ENCODE results near the gene TRAPPC2L. TPM values are rescaled to one million over a fixed set of nuclear protein-coding genes. Genes with fewer than 3 reads are reported as not detected.
"Not testable (repeated sequence)": the region's sequence is repeated elsewhere in the genome, so short reads cannot be mapped to it uniquely, and the experiment has no call there.

The TRAPPC2L gene
- total RNA-seq, 3 donors from 2014 or later, result 32.1 to 37.8 (median 34.4) TPM

DNA sequence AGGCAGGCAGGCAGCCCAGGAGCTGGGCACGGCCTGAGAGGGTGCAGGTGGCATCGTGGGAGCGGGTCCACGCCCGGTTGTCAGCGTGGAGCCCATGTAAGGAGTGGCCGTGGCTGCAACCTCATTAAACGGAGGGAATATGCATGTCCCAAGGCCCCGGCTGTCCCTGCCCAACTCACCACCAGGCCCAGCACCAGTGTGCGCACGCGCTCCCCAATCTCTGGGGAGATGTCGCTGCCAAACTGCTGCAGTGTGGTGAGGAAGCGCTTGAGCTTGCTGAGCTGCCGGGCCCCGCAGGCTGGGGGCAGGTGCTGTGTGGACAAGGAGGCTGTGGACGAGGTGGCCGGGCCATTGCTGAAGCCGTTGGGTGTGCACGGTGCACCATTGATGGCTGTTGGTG lies 35.1 kb downstream of the TRAPPC2L start:
- intact Hi-C loops (cut with DNase I; ENCODE audit: low total_unique reads), result no loop called here
- no peaks in the 10 kb centered on the region for H3K36me3 ChIP-seq

DNA sequence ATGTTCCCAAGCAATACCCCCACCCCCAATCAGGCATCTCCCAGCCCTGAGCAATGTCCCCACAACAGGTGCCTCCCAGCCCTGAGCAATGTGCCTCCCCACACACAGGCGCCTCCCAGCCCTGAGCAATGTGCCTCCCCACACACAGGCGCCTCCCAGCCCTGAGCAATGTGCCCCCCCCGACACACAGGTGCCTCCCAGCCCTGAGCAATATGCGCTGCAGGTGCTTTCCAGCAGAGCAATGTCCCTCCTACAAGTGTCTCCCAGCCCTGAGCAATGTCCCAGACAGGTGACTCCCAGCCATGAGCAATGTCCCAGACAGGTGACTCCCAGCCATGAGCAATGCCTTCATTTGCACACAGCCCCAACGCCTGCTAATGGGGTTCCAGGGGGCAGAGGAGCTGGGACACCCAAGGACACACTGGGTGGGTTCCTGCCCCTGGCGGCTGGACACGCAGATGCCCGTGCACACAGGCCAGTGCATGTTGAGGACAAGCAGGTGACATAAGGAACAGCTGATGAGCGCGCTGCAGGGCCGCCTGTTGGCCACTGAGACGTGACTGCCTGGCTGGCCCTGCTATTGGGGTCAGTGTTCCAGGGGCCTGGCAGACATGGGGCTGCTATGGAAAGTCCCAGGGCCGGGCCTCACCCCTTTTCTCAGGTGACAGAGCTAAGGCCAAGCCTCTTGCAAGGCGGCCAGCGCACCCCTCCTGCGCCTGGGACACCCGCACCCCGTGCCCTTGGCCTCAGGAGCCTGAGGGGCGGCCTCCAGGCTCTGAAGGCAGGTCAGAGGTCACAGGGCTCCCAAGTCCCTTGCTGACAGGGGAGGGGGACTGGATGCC lies 36.4 kb downstream of the TRAPPC2L start:
- no peak overlapping the region for H3K27ac ChIP-seq
- no peak overlapping the region for H3K4me3 ChIP-seq
- no peaks in the 10 kb centered on the region for H3K36me3 ChIP-seq
- H3K9me3 ChIP-seq, result no peaks in the 10 kb centered on the region
- intact Hi-C loops (cut with DNase I; ENCODE audit: low total_unique reads), result no loop called here
- no peak for DNase-seq (ENCODE audit: low spot score in 2 of 2)
- H3K27me3 ChIP-seq, result no peaks in the 10 kb centered on the region
- TF ChIP-seq POLR2AphosphoS5 (IDR thresholded peaks at IDR 0.05) (no peak), POLR2A (IDR thresholded peaks at IDR 0.05) (no peak)
- TF ChIP-seq, protein P1, sequence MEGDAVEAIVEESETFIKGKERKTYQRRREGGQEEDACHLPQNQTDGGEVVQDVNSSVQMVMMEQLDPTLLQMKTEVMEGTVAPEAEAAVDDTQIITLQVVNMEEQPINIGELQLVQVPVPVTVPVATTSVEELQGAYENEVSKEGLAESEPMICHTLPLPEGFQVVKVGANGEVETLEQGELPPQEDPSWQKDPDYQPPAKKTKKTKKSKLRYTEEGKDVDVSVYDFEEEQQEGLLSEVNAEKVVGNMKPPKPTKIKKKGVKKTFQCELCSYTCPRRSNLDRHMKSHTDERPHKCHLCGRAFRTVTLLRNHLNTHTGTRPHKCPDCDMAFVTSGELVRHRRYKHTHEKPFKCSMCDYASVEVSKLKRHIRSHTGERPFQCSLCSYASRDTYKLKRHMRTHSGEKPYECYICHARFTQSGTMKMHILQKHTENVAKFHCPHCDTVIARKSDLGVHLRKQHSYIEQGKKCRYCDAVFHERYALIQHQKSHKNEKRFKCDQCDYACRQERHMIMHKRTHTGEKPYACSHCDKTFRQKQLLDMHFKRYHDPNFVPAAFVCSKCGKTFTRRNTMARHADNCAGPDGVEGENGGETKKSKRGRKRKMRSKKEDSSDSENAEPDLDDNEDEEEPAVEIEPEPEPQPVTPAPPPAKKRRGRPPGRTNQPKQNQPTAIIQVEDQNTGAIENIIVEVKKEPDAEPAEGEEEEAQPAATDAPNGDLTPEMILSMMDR (IDR thresholded peaks at IDR 0.05), result no peak
- H3K4me1 ChIP-seq, result no peaks in the 10 kb centered on the region

More for the DNA sequence above, 35.1 kb downstream of the TRAPPC2L start:
- H3K4me1 ChIP-seq, result no peaks in the 10 kb centered on the region
- H3K27me3 ChIP-seq, result no peaks in the 10 kb centered on the region
- no peak overlapping the region for H3K4me3 ChIP-seq
- TF ChIP-seq, protein P1 (IDR thresholded peaks at IDR 0.05), result no peak
- no peak for TF ChIP-seq POLR2AphosphoS5 (IDR thresholded peaks at IDR 0.05)
- no peak for TF ChIP-seq POLR2A (IDR thresholded peaks at IDR 0.05)
- H3K9me3 ChIP-seq, result no peaks in the 10 kb centered on the region
- no peak for DNase-seq (ENCODE audit: low spot score in 2 of 2)
- H3K27ac ChIP-seq, result no peak overlapping the region

DNA sequence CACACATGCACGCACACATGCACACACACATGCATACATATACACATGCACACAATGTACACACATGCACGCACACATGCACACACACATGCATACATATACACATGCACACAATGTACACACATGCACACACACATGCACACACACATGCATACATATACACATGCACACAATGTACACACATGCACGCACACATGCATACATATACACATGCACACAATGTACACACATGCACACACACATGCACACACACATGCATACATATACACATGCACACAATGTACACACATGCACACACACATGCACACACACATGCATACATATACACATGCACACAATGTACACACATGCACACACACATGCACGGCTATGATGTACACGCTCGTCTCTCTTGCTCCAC lies 37.3 kb downstream of the TRAPPC2L start:
- H3K9me3 ChIP-seq; H3K36me3 ChIP-seq; H3K4me1 ChIP-seq; intact Hi-C loops (cut with DNase I; ENCODE audit: low total_unique reads); H3K27me3 ChIP-seq; H3K27ac ChIP-seq; H3K4me3 ChIP-seq; DNase-seq (ENCODE audit: low spot score in 2 of 2): not testable (repeated sequence)

GRCh38 chr16:88894681-88895300 lies 37.9 kb downstream of the TRAPPC2L start:
- DNase-seq (ENCODE audit: low spot score in 2 of 2), result no peak
- Histone ChIP-seq H3K27me3 (no peaks in the 10 kb centered on the region), H3K27ac (no peak overlapping the region), H3K4me1 (no peaks in the 10 kb centered on the region), H3K36me3 (no peaks in the 10 kb centered on the region), H3K4me3 (no peak overlapping the region), H3K9me3 (no peaks in the 10 kb centered on the region)
- no peak for TF ChIP-seq POLR2A (IDR thresholded peaks at IDR 0.05)
- TF ChIP-seq, protein P1 (IDR thresholded peaks at IDR 0.05), result no peak
- no peak for TF ChIP-seq POLR2AphosphoS5 (IDR thresholded peaks at IDR 0.05)
- intact Hi-C loops (cut with DNase I; ENCODE audit: low total_unique reads), result no loop called here

DNA sequence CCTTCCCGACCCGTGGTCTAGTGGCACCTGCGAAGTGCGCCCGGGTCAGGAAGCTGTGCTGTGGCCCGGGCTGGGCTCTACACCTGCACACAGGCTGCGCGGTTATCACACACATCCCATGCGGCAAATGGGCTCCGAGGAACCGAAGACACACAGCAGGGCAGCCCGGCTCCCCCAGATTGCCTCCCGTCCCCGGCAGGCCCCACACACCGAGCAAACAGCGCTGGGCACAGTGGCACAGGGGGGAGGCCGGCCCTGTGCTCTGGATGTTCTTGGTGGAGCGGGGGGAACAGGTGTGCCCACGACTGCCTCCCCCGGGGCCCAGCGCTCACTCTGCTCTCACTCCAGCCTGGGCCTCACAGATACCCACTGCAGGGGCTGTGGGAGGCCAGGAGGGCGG lies 38.4 kb downstream of the TRAPPC2L start:
- TF ChIP-seq, protein P1 (IDR thresholded peaks at IDR 0.05), result no peak
- TF ChIP-seq POLR2A (IDR thresholded peaks at IDR 0.05), result no peak
- no peak for TF ChIP-seq POLR2AphosphoS5 (IDR thresholded peaks at IDR 0.05)
- no peaks in the 10 kb centered on the region for H3K36me3 ChIP-seq
- no peak overlapping the region for H3K27ac ChIP-seq
- H3K9me3 ChIP-seq, result no peaks in the 10 kb centered on the region
- no peaks in the 10 kb centered on the region for H3K4me1 ChIP-seq
- H3K27me3 ChIP-seq, result no peaks in the 10 kb centered on the region
- intact Hi-C loops (cut with DNase I; ENCODE audit: low total_unique reads), result no loop called here
- no peak overlapping the region for H3K4me3 ChIP-seq
- no peak for DNase-seq (ENCODE audit: low spot score in 2 of 2)
